Uterus (tissue), 2 donors: ENCODE data around the gene CGN.

Source experiments
- CTCF ChIP-seq, 4 experiments: fragments of 200-600 bp in 2 of 4; fragments of 450-650 bp in 2 of 4; sonication (generic) in 2 of 4; IDR thresholded peaks; one replicate each; pipeline ENCODE4 v1.5.1; 2016 to 2019; ENCODE audit warnings: antibody characterized with exemption in 4 of 4, mild to moderate bottlenecking in 2 of 4, moderate library complexity in 1 of 4
- POLR2A ChIP-seq, 2 donors: fragments of 450-650 bp; IDR thresholded peaks; one replicate each; pipeline ENCODE4 v1.6.1; 2016; ENCODE audit warnings: antibody characterized with exemption in 2 of 2, mild to moderate bottlenecking in 1 of 2, moderate library complexity in 1 of 2

GRCh38 chr1:151530461-151530860 lies 19.3 kb downstream of the CGN start:
- TF ChIP-seq CTCF (IDR thresholded peaks at IDR 0.05) = no peak
- TF ChIP-seq POLR2A (IDR thresholded peaks at IDR 0.05) = no peak
